ENCODE measurements around the gene VPS54. TPM values are rescaled to one million over a fixed set of nuclear protein-coding genes. Genes with fewer than 3 reads are reported as not detected.

The VPS54 gene
- total RNA-seq, 2 experiments from 2014 or later: 17.4 to 18.2 TPM

GRCh38 chr2:64017811-64018700 is 1.2 kb downstream of the VPS54 start:
- H3K27ac Mint-ChIP-seq: peak overlapping the region; percentile 91
- DNase-seq (no peak), ATAC-seq (no peak)
- peaks cover 37% of the 10 kb centered on the region for H3K4me1 Mint-ChIP-seq
- peak overlapping the region; percentile 96 for H3K4me3 Mint-ChIP-seq
- no peaks in the 10 kb centered on the region for H3K27me3 Mint-ChIP-seq
- CTCF ChIA-PET: interaction anchor here (0.6 to 1.9 kb wide), 5 partner anchors 18 to 990 kb away, joined by 3 to 9 read pairs (median 3); no protein-coding TSS in a partner anchor
- no peaks in the 10 kb centered on the region for H3K9me3 Mint-ChIP-seq (ENCODE audit: low read depth)
- peaks cover 15% of the 10 kb centered on the region for H3K36me3 Mint-ChIP-seq

- H3K9me3 Mint-ChIP-seq (ENCODE audit: low read depth): no peaks in the 10 kb centered on the region
- no peak for ATAC-seq
- H3K4me3 Mint-ChIP-seq: no peak overlapping the region
These were observed 3.3 kb downstream of the VPS54 start for GRCh38 chr2:64015898-64016297.

GRCh38 chr2:64015391-64015790 is 3.8 kb downstream of the VPS54 start:
- no peak overlapping the region for H3K4me3 Mint-ChIP-seq
- DNase-seq (no peak), ATAC-seq (no peak)
- H3K27ac Mint-ChIP-seq: no peak overlapping the region
- no peaks in the 10 kb centered on the region for H3K9me3 Mint-ChIP-seq (ENCODE audit: low read depth)
- no peaks in the 10 kb centered on the region for H3K27me3 Mint-ChIP-seq
- H3K4me1 Mint-ChIP-seq: peaks cover 30% of the 10 kb centered on the region
- CTCF ChIA-PET: interaction anchor here (0.9 to 1.2 kb wide), 2 partner anchors 24 to 316 kb away, joined by 3 to 4 read pairs; no protein-coding TSS in a partner anchor
- peaks cover 24% of the 10 kb centered on the region for H3K36me3 Mint-ChIP-seq

More at GRCh38 chr2:64015898-64016297, 3.3 kb downstream of the VPS54 start:
- DNase-seq: no peak
- Mint-ChIP-seq H3K4me1 (peaks cover 34% of the 10 kb centered on the region), H3K27me3 (no peaks in the 10 kb centered on the region), H3K27ac (no peak overlapping the region), H3K36me3 (peaks cover 24% of the 10 kb centered on the region)
- CTCF ChIA-PET: interaction anchor here (0.9 to 1.4 kb wide), 3 partner anchors 24 to 315 kb away, joined by 3 to 4 read pairs (median 3); no protein-coding TSS in a partner anchor

GRCh38 chr2:64014628-64015027 is 4.6 kb downstream of the VPS54 start:
- H3K4me3 Mint-ChIP-seq: no peak overlapping the region
- no peaks in the 10 kb centered on the region for H3K27me3 Mint-ChIP-seq
- DNase-seq (no peak), ATAC-seq (no peak)
- peaks cover 27% of the 10 kb centered on the region for H3K36me3 Mint-ChIP-seq
- no peak overlapping the region for H3K27ac Mint-ChIP-seq
- no peaks in the 10 kb centered on the region for H3K9me3 Mint-ChIP-seq (ENCODE audit: low read depth)
- H3K4me1 Mint-ChIP-seq: peaks cover 22% of the 10 kb centered on the region
- CTCF ChIA-PET: no interaction called here

GRCh38 chr2:64013053-64013452 is 6.2 kb downstream of the VPS54 start:
- Mint-ChIP-seq H3K27me3 (no peaks in the 10 kb centered on the region), H3K27ac (no peak overlapping the region), H3K4me1 (peaks cover 19% of the 10 kb centered on the region), H3K36me3 (peaks cover 30% of the 10 kb centered on the region), H3K9me3 (ENCODE audit: low read depth) (no peaks in the 10 kb centered on the region), H3K4me3 (no peak overlapping the region)
- CTCF ChIA-PET: no interaction called here
- DNase-seq: no peak
- ATAC-seq: no peak

DNA sequence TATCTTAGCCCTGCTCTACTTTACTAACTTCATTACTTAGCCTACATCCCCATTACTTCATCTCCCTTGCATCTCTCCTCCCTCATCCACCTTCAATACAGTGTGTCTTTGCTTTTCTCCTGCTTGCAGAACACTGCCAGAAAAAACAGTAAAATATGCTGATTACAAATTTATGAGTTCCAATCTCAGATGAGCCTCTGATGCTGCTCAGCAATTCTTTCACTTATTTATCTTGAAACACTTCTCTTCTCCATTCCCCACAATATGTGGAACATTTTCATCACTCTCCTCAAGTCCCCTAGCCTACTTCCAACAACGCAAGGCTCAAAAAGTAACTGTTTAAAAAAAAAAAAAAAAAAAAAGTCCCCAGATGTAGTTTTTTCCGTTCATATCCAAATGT is 7.1 kb downstream of the VPS54 start:
- H3K4me1 Mint-ChIP-seq: peaks cover 13% of the 10 kb centered on the region
- DNase-seq (no peak), ATAC-seq (no peak)
- CTCF ChIA-PET: no interaction called here
- no peak overlapping the region for H3K27ac Mint-ChIP-seq
- H3K9me3 Mint-ChIP-seq (ENCODE audit: low read depth): no peaks in the 10 kb centered on the region
- peaks cover 35% of the 10 kb centered on the region for H3K36me3 Mint-ChIP-seq
- H3K4me3 Mint-ChIP-seq: no peak overlapping the region
- no peaks in the 10 kb centered on the region for H3K27me3 Mint-ChIP-seq

- Mint-ChIP-seq H3K27ac (no peak overlapping the region), H3K4me3 (no peak overlapping the region), H3K9me3 (ENCODE audit: low read depth) (no peaks in the 10 kb centered on the region), H3K27me3 (no peaks in the 10 kb centered on the region), H3K36me3 (peaks cover 38% of the 10 kb centered on the region), H3K4me1 (peaks cover 6% of the 10 kb centered on the region)
- DNase-seq: no peak
- ATAC-seq: no peak
- CTCF ChIA-PET: no interaction called here
These were observed 10.7 kb downstream of the VPS54 start for GRCh38 chr2:64008434-64009009.

GRCh38 chr2:64007924-64008323 is 11.3 kb downstream of the VPS54 start:
- H3K36me3 Mint-ChIP-seq: peaks cover 37% of the 10 kb centered on the region
- peaks cover 1% of the 10 kb centered on the region for H3K9me3 Mint-ChIP-seq (ENCODE audit: low read depth)
- H3K27me3 Mint-ChIP-seq: no peaks in the 10 kb centered on the region
- ATAC-seq (no peak), DNase-seq (no peak)
- no peak overlapping the region for H3K4me3 Mint-ChIP-seq
- H3K27ac Mint-ChIP-seq: no peak overlapping the region
- peaks cover 4% of the 10 kb centered on the region for H3K4me1 Mint-ChIP-seq
- CTCF ChIA-PET: no interaction called here

- peaks cover 37% of the 10 kb centered on the region for H3K36me3 Mint-ChIP-seq
- ATAC-seq (no peak), DNase-seq (no peak)
- no peaks in the 10 kb centered on the region for H3K27me3 Mint-ChIP-seq
- H3K9me3 Mint-ChIP-seq (ENCODE audit: low read depth): peaks cover 3% of the 10 kb centered on the region
- H3K4me3 Mint-ChIP-seq: no peak overlapping the region
- no peak overlapping the region for H3K27ac Mint-ChIP-seq
- H3K4me1 Mint-ChIP-seq: peaks cover 2% of the 10 kb centered on the region
- CTCF ChIA-PET: no interaction called here
These were observed 13.4 kb downstream of the VPS54 start for GRCh38 chr2:64005707-64006356.

- H3K9me3 Mint-ChIP-seq (ENCODE audit: low read depth): peaks cover 3% of the 10 kb centered on the region
- H3K36me3 Mint-ChIP-seq: peaks cover 43% of the 10 kb centered on the region
- no peak overlapping the region for H3K4me3 Mint-ChIP-seq
- CTCF ChIA-PET: no interaction called here
- no peak overlapping the region for H3K27ac Mint-ChIP-seq
- DNase-seq (no peak), ATAC-seq (no peak)
- H3K4me1 Mint-ChIP-seq: peaks cover 2% of the 10 kb centered on the region
- no peaks in the 10 kb centered on the region for H3K27me3 Mint-ChIP-seq
These were observed 16.0 kb downstream of the VPS54 start for GRCh38 chr2:64003239-64003638.

DNA sequence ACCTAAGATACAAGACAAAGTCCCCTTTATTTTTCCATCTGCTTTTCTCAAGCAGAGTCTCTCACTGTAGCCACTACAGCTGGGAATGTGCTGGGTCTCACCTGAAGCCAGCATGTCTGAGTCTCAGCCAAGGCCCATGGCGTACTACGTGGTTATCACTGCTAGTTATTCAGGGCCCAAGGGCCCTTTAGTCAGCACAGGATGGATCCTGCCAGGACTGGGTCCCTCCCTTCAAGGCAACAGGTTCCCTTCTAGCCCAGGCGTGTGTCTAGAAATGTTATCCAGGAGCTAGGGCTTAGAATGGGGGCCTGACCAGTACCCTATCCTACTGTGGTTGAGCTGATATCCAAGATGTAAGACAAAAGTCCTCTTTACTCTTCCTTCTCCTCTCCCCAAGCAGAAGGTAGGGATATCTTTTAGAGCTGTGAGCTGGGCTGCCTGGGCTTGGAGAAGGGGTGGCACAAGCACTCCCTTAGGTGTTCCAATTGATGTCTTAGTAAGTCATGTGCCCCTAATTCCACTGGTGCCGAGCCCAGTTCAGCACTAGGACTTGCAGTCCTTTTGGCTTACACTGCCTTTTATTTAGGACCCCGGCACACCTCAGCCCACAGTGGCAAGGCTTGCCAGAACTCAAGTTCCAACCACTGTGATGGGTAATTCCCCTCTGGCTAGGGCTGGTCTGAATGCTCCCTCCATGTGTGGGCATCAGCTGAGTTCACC is 17.7 kb downstream of the VPS54 start:
- Mint-ChIP-seq H3K4me1 (peaks cover 2% of the 10 kb centered on the region), H3K36me3 (peaks cover 39% of the 10 kb centered on the region), H3K27me3 (no peaks in the 10 kb centered on the region), H3K4me3 (no peak overlapping the region), H3K9me3 (ENCODE audit: low read depth) (peaks cover 3% of the 10 kb centered on the region), H3K27ac (no peak overlapping the region)
- CTCF ChIA-PET: no interaction called here
- DNase-seq: no peak
- ATAC-seq: no peak

DNA sequence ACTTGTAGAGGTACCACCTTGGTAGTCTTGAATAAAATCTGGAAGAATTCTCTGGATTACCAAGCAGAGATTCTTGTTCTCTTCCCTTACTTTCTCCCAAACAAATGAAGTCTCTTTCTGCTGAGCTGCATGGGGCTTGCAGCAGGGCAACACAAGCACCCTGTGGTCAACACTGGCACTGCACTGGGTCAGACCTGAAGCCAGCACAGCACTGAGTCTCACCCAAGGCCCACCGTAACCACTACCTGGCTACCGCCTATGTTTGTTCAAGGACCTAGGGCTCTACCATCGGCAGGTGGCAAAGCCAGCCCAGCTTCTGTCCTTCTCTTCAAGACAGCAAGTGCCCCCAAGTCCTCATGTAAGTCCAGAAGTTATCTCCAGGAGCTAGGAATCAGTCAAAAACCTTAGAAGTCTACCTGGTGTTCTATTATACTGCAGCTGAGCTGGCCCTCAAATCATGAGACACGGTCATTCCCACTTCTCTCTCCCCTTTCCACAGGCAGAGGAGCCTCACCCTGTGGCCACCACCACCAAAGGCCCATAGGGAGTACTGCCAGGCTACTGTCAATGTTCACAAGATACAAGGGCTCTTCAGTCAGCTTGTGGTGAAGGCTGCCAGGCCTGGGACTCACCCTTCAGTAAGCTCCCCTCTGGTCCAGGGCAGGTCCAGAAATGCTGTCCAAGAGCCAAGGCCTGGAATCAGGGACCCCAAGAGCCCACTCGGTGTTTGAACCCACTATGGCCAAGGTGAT is 18.4 kb downstream of the VPS54 start:
- no peak for DNase-seq
- Mint-ChIP-seq H3K4me1 (peaks cover 2% of the 10 kb centered on the region), H3K27ac (no peak overlapping the region), H3K4me3 (no peak overlapping the region), H3K36me3 (peaks cover 37% of the 10 kb centered on the region), H3K27me3 (no peaks in the 10 kb centered on the region), H3K9me3 (ENCODE audit: low read depth) (peaks cover 3% of the 10 kb centered on the region)
- CTCF ChIA-PET: no interaction called here
- no peak for ATAC-seq

- peaks cover 36% of the 10 kb centered on the region for H3K36me3 Mint-ChIP-seq
- ATAC-seq (no peak), DNase-seq (no peak)
- H3K4me3 Mint-ChIP-seq: no peak overlapping the region
- CTCF ChIA-PET: no interaction called here
- peaks cover 2% of the 10 kb centered on the region for H3K4me1 Mint-ChIP-seq
- H3K27ac Mint-ChIP-seq: no peak overlapping the region
- H3K9me3 Mint-ChIP-seq (ENCODE audit: low read depth): peaks cover 3% of the 10 kb centered on the region
- no peaks in the 10 kb centered on the region for H3K27me3 Mint-ChIP-seq
These were observed 20.2 kb downstream of the VPS54 start for GRCh38 chr2:63999049-63999448.
